Stimulated activated CD4-positive, alpha-beta T cell treated with anti-CD3 and anti-CD28 coated beads, Interleukin-12 subunit alpha, Interleukin-12 subunit beta, amount 100 ng/mL, for 24 hours (primary cell): Measurements from ENCODE around the gene ACOT2.
"Not testable (repeated sequence)": the region's sequence is repeated elsewhere in the genome, so short reads cannot be mapped to it uniquely, and the experiment has no call there.

Source experiments
- DNase-seq, 2 experiments: peaks; one replicate each; pipeline ENCODE4 v3.0.0-alpha.2; 2020; ENCODE audit warnings: low read depth in 2 of 2

The ACOT2 gene

GRCh38 chr14:73567951-73568885, 795 bp upstream of the ACOT2 start:
- DNase-seq, result no peak

- DNase-seq, result not testable (repeated sequence)
Measured at GRCh38 chr14:73568886-73569184, 178 bp upstream of the ACOT2 start.

- peak; percentile 37 to 59 for DNase-seq
Measured at GRCh38 chr14:73570913-73571312, 1.9 kb downstream of the ACOT2 start.

- DNase-seq, result not testable (repeated sequence)
Measured at GRCh38 chr14:73573034-73573433, 4.0 kb downstream of the ACOT2 start.

- DNase-seq, result not testable (repeated sequence)
Measured at GRCh38 chr14:73573740-73574139, 4.7 kb downstream of the ACOT2 start.

GRCh38 chr14:73574251-73574650, 5.2 kb downstream of the ACOT2 start:
- not testable (repeated sequence) for DNase-seq

- no peak for DNase-seq
Measured at GRCh38 chr14:73576391-73576790, 7.4 kb downstream of the ACOT2 start.

- DNase-seq, result not testable (repeated sequence)
Measured at GRCh38 chr14:73577214-73577613, 8.2 kb downstream of the ACOT2 start.

GRCh38 chr14:73582102-73582979, 13.3 kb downstream of the ACOT2 start:
- not testable (repeated sequence) for DNase-seq

GRCh38 chr14:73588695-73589094, 19.7 kb downstream of the ACOT2 start:
- DNase-seq, result no peak

- no peak for DNase-seq
Measured at GRCh38 chr14:73589116-73589515, 20.1 kb downstream of the ACOT2 start.

- not testable (repeated sequence) for DNase-seq
Measured at GRCh38 chr14:73590673-73591004, 21.6 kb downstream of the ACOT2 start.

GRCh38 chr14:73591690-73592449, 22.9 kb downstream of the ACOT2 start, which contains the start of gene ACOT4:
TSS of gene ACOT4 (plus strand) at chr14:73591873. CDS start at chr14:73591960, 87 bp downstream.
- peak in 1 of 2 experiments; percentile 30 for DNase-seq

GRCh38 chr14:73594491-73594890, 25.5 kb downstream of the ACOT2 start:
- no peak for DNase-seq

- DNase-seq, result no peak
Measured at GRCh38 chr14:73599499-73599898, 30.5 kb downstream of the ACOT2 start.

GRCh38 chr14:73602994-73603393, 34.0 kb downstream of the ACOT2 start:
- DNase-seq, result no peak

GRCh38 chr14:73606271-73606670, 37.3 kb downstream of the ACOT2 start:
- no peak for DNase-seq

GRCh38 chr14:73607241-73607640, 38.2 kb downstream of the ACOT2 start:
- DNase-seq, result no peak

GRCh38 chr14:73610687-73611086, 41.7 kb downstream of the ACOT2 start:
- no peak for DNase-seq

- peak; percentile 36 to 60 for DNase-seq
Measured at GRCh38 chr14:73612339-73613045, 43.5 kb downstream of the ACOT2 start, which contains the start of gene ACOT6. TSS of gene ACOT6 (plus strand) at chr14:73612517. CDS start at chr14:73612572, 55 bp downstream.

- no peak for DNase-seq
Measured at GRCh38 chr14:73613046-73613383, 44.0 kb downstream of the ACOT2 start.
